ENCODE results near the gene KCNAB2. TPM values are rescaled to one million over a fixed set of nuclear protein-coding genes. Genes with fewer than 3 reads are reported as not detected.

Gene KCNAB2
- polyA plus RNA-seq, 3 donors, result 3.0 to 11.4 (median 8.1) TPM

- 60 to 69% (median 65%) methylated on average over 15 of the region's 15 CpGs for WGBS, 3 donors
- no peak overlapping the region for H3K27ac ChIP-seq (ENCODE audit: low read depth, low read length)
Observed at GRCh38 chr1:6086762-6087376, 41.2 kb downstream of the KCNAB2 start.

- WGBS, 3 donors, result 56 to 82% (median 74%) methylated on average over 14 of the region's 14 CpGs
- no peak overlapping the region for H3K27ac ChIP-seq (ENCODE audit: low read depth, low read length)
Observed at GRCh38 chr1:6087377-6087772, 41.7 kb downstream of the KCNAB2 start.

DNA sequence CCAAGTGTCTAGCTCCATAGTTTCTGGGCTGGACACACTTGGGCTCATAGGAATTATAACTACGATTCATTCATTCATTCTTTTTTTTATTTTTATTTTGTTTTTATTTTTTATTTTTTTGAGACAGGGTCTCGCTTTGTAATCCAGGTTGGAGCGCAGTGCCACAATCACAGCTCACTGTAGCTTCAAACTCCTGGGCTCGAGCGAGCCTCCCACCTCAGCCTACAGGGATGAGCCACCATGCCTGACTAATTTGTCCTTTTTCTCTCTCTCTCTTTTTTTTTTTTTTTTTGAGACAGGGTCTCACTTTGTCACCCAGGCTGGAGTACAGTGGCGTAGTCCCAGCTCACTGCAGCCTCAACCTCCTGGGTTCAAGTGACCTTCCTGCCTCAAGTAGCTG, 42.3 kb downstream of the KCNAB2 start:
- H3K27ac ChIP-seq (ENCODE audit: low read depth, low read length), result no peak overlapping the region
- WGBS, 3 donors, result 93 to 95% (median 94%) methylated on average over 6 of the region's 6 CpGs

- H3K27ac ChIP-seq (ENCODE audit: low read depth, low read length), result no peak overlapping the region
- WGBS, 3 donors, result 85 to 87% (median 86%) methylated on average over 18 to 19 of the region's 19 CpGs
Observed at GRCh38 chr1:6088956-6089355, 43.3 kb downstream of the KCNAB2 start.

DNA sequence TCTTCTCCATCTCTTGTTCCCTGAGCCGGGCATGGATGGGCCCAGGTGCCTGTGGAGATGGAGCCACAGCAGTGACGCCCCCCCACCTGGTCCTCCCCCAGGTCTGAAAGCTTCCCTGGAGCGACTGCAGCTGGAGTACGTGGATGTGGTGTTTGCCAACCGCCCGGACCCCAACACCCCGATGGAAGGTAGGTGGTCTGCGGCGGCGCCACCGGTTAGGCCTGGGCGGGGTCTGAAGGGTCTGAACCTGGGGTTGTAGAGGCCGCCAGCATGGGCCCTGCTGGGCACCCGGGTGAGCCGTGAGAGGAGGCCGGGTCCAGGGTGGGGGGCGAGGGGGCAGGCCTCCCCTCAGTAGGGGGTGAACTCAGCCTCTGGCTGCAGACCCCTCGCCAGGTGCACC, 44.6 kb downstream of the KCNAB2 start:
- WGBS, 3 donors, result 73 to 90% (median 88%) methylated on average over 16 to 18 of the region's 18 CpGs
- no peak overlapping the region for H3K27ac ChIP-seq (ENCODE audit: low read depth, low read length)

DNA sequence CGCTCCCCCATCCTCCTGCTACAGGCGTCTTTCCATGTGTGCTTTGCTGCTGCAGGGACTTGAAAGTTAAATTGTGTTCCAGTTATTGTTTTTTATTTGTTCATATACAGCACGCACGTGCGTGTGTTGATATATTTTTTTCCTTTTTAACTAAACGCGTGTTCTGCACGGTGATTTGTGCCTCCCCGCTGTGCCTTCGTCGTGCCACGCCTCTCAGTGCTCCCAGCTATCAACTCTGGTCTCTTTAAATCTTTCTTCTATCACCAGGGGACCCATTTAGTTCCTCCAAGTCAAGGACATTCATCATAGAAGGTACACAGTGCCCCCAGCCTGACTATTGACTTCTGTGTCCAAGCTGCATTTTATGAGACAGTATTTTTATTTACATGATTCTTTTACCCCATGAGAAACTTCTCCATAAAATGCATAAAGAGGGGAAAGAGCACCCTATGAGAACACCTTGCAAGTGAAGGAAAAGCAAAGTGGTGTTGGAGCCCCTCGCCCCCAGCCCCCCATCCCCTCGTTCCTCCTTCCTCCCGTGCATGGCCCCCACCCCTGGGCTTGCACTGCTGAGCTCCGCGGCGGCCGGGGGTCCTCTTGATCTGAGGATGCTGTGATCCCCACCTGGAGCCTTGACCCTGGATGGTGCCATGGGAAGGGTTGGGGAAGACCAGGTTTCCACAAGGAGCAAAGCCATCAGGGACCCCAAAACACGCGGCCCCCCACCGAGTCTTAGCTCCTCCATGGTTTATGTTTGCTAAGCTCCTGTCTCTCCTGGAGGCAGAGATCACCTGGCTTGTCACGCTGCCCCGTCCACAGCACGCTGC, 45.5 kb downstream of the KCNAB2 start:
- no peak overlapping the region for H3K27ac ChIP-seq (ENCODE audit: low read depth, low read length)
- 59 to 94% (median 88%) methylated on average over 25 of the region's 25 CpGs for WGBS, 3 donors

DNA sequence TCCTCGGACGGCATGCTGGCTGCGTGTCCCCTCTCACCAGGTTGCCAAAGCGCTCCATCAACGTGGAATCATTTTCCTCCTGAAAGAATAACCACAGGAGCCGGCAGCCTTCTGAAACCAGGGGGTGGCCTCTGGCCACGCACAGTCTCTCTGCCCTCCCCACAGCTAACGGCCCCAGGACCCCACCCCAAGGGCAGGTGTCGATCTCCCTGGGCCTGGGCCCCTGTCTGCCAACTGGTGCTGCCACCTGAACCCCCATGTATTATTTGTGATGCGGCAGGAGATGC, 46.1 kb downstream of the KCNAB2 start:
- 72 to 94% (median 93%) methylated on average over 10 of the region's 10 CpGs for WGBS, 3 donors

GRCh38 chr1:6092211-6092610, 46.5 kb downstream of the KCNAB2 start:
- 56 to 94% (median 93%) methylated on average over 10 of the region's 10 CpGs for WGBS, 3 donors
- no peak overlapping the region for H3K27ac ChIP-seq (ENCODE audit: low read depth, low read length)

More for the DNA sequence above, 46.1 kb downstream of the KCNAB2 start:
- no peak overlapping the region for H3K27ac ChIP-seq (ENCODE audit: low read depth, low read length)

DNA sequence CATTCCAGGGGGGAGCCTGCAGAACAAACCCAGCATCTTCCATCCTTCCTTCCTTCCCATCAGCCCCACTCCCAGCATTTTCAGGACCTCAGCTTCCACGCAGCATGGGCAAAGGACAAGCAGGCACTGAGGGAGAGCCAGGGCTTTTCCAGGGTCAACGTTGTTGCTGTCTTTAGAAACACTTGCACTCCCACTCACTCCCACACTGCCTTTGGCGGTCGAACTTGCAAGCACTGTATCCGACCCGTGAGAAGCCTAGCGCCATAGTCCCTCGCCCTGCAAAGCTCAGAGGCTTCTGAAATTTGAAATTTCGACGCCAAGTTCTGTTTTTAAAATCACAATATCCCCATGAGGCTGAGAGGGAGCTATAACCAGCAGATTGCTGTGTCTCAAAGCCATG, 47.4 kb downstream of the KCNAB2 start:
- no peak overlapping the region for H3K27ac ChIP-seq (ENCODE audit: low read depth, low read length)
- 68 to 75% (median 72%) methylated on average over 10 of the region's 10 CpGs for WGBS, 3 donors

- no peak overlapping the region for H3K27ac ChIP-seq (ENCODE audit: low read depth, low read length)
- WGBS, 3 donors, result 80 to 94% (median 92%) methylated on average over 9 of the region's 9 CpGs
Observed at GRCh38 chr1:6093611-6094010, 47.9 kb downstream of the KCNAB2 start.

DNA sequence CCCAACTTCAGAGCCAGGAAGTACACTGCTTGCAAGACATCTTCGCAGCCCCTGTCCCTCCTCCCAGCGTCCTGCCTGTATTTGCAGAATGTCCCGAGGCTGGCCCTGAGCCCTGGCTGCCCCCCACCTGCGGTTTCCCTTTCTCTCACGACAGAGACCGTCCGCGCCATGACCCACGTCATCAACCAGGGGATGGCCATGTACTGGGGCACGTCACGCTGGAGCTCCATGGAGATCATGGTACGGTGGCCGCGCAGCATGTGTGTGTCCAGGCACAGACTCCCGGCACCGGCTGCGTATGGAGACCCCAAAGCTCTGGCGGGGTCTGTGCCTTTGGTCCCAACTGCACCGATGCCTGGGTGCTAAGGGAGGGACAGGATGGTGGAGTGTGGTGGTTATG, 48.6 kb downstream of the KCNAB2 start:
- H3K27ac ChIP-seq (ENCODE audit: low read depth, low read length), result no peak overlapping the region
- 87 to 95% (median 95%) methylated on average over 19 of the region's 19 CpGs for WGBS, 3 donors

DNA sequence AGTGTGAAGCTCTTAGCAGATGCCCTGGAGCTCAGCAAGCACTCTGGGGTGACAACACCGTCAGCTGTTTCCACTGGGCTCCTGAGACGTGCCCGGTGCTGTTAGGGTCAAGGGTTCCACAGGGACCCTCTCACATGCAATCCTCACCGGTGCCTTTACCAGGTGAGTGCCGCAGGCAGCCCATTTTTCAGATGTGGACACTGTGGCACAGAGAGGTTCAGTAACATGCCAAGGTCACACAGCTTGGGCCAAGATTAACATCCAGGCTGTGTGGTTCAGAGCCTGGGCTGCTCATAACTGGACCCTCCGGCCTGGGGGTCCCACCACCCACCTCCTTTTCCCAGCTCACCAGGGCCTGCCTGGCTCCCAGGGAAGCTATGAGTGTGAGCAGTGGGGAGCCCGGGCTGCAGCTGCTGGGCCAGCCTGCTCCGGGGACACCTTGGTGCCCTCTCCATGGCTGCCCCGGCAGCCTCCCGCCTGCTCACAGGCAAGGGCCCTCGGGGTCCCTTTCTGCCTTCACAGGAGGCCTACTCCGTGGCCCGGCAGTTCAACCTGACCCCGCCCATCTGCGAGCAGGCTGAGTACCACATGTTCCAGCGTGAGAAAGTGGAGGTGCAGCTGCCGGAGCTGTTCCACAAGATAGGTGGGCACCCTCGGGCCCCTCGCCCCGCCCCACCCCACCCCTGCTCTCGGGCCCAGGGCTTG, 49.3 kb downstream of the KCNAB2 start:
- 79 to 92% (median 87%) methylated on average over 21 of the region's 21 CpGs for WGBS, 3 donors
- no peak overlapping the region for H3K27ac ChIP-seq (ENCODE audit: low read depth, low read length)

GRCh38 chr1:6095511-6096242, 50.0 kb downstream of the KCNAB2 start:
- no peak overlapping the region for H3K27ac ChIP-seq (ENCODE audit: low read depth, low read length)
- 72 to 90% (median 89%) methylated on average over 12 to 13 of the region's 13 CpGs for WGBS, 3 donors

DNA sequence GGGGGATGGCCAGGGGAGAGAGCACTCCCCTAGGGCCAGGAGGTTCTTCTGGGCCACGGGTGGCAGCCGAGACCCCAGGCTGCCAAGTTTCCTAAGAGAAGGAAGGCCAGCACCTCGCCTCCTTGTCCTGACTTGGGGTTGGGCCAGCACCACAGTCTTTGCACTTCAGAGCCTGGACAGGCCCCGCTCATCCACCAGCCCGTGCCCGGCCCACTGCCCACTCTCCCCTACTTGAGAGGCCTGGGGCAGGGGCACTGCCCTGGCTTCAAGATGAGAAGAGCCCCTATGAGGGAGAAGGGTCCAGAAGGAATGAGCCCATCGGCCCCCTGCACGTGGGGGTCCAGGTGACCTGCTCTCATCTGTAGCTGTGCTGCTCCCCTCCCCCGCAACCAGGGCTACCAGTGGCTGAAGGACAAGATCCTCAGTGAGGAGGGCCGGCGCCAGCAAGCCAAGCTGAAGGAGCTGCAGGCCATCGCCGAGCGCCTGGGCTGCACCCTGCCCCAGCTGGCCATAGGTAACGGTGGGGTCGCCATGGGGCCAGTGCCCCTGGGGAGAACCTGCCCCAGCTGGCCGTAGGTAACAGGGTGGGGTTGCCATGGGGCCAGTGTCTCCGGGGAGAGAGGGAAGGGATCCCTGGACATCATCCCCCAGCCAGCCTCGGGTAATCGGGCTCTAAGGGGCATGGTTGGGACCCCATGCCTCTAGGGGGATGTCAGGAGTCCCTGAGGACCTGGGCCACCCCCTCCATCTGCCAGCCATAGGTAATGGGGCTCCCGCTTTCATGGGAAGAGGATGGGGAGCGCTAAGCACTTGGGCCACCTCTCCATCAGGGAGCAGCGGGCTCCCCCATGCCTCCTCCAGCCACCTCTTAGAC, 50.8 kb downstream of the KCNAB2 start:
- 78 to 95% (median 92%) methylated on average over 23 of the region's 23 CpGs for WGBS, 3 donors
- H3K27ac ChIP-seq (ENCODE audit: low read depth, low read length), result no peak overlapping the region

GRCh38 chr1:6097117-6097595, 51.5 kb downstream of the KCNAB2 start:
- WGBS, 3 donors, result 77 to 95% (median 94%) methylated on average over 14 to 15 of the region's 15 CpGs
- no peak overlapping the region for H3K27ac ChIP-seq (ENCODE audit: low read depth, low read length)

- no peak overlapping the region for H3K27ac ChIP-seq (ENCODE audit: low read depth, low read length)
- WGBS, 3 donors, result 77 to 86% (median 78%) methylated on average over 17 of the region's 17 CpGs
Observed at GRCh38 chr1:6097824-6098223, 52.1 kb downstream of the KCNAB2 start.

GRCh38 chr1:6098303-6099215, 52.9 kb downstream of the KCNAB2 start:
- no peak overlapping the region for H3K27ac ChIP-seq (ENCODE audit: low read depth, low read length)
- 57 to 66% (median 61%) methylated on average over 24 of the region's 24 CpGs for WGBS, 3 donors

All from adipose tissue (tissue), 3 donors.